SK-N-SH (cell line): ENCODE measurements around the gene DGLUCY. TPM values are rescaled to one million over a fixed set of nuclear protein-coding genes. Genes with fewer than 3 reads are reported as not detected.

ENCODE experiments used
- CTCF ChIA-PET: fragments of 300-600, 350-600 bp; formaldehyde crosslinking; extraction: SDS; loops from one replicate; lab custom pipeline; 2021; lab: Yijun Ruan, JAX
- POLR2A ChIA-PET: fragments of 350-600 bp; sonication (Branson Sonifier 250); formaldehyde crosslinking; extraction: SDS; loops from one replicate; lab custom pipeline; 2020; ENCODE audit warnings: antibody characterized with exemption, inconsistent platforms; lab: Yijun Ruan, JAX
- DNase-seq: peaks from one replicate; pipeline ENCODE4 v3.0.0; 2012
- H2AFZ ChIP-seq: fragments of 200-600 bp; sonication (generic); 2 replicates; pipeline ENCODE4 v1.8.1; 2016; ENCODE audit warnings: antibody characterized with exemption, mild to moderate bottlenecking, low read depth
- H3F3A ChIP-seq: fragments of 200-600 bp; sonication (generic); replicated peaks from 2 replicates; pipeline ENCODE3; 2016; ENCODE audit warnings: antibody characterized with exemption, mild to moderate bottlenecking; ENCODE audit not compliant: insufficient read depth
- H3K27ac ChIP-seq, 2 experiments: fragments of 200-500 bp in 1 of 2; fragments of 200-600 bp in 1 of 2; sonication (Bioruptor generic) in 1 of 2; sonication (generic), shearing (Covaris generic) in 1 of 2; 2 replicates each; pipeline versions ENCODE4 v1.5.1 to v1.6.1; 2014 to 2016; ENCODE audit warnings: low read depth in 2 of 2, inconsistent platforms in 1 of 2, low read length in 1 of 2, mild to moderate bottlenecking in 1 of 2, mixed read lengths in 1 of 2
- H3K27me3 ChIP-seq: fragments of 200-600 bp; sonication (generic), shearing (Covaris generic); 2 replicates; pipeline ENCODE4 v1.6.1; 2016; ENCODE audit warnings: mixed run types; ENCODE audit not compliant: insufficient read depth
- H3K36me3 ChIP-seq, 2 experiments: fragments of 200-500 bp in 1 of 2; fragments of 200-600 bp in 1 of 2; sonication (Bioruptor generic) in 1 of 2; sonication (generic) in 1 of 2; replicated peaks in 1 of 2; 2 replicates each; pipeline versions ENCODE3 to v1.5.1; 2014 to 2016; ENCODE audit warnings: low read length in 1 of 2, mild to moderate bottlenecking in 1 of 2; ENCODE audit not compliant: insufficient read depth in 2 of 2, control insufficient read depth in 1 of 2
- H3K4me1 ChIP-seq, 2 experiments: fragments of 200-500 bp in 1 of 2; fragments of 200-600 bp in 1 of 2; sonication (Bioruptor generic) in 1 of 2; sonication (generic), shearing (Covaris generic) in 1 of 2; 2 replicates each; pipeline versions ENCODE4 v1.5.1 to v1.6.1; 2014 to 2016; ENCODE audit warnings: low read depth in 1 of 2, low read length in 1 of 2, mixed run types in 1 of 2; ENCODE audit not compliant: insufficient read depth in 2 of 2, control insufficient read depth in 1 of 2
- H3K4me2 ChIP-seq: fragments of 200-600 bp; sonication (generic), shearing (Covaris generic); 2 replicates; pipeline ENCODE4 v1.6.1; 2017; ENCODE audit warnings: mixed run types
- H3K4me3 ChIP-seq, 2 experiments: fragments of 200-500 bp in 1 of 2; fragments of 200-600 bp in 1 of 2; sonication (Bioruptor generic) in 1 of 2; sonication (generic), shearing (Covaris generic) in 1 of 2; 2 replicates each; pipeline versions ENCODE4 v1.5.1 to v1.8.1; 2014 to 2016; ENCODE audit warnings: low read depth in 2 of 2, inconsistent platforms in 1 of 2, low read length in 1 of 2, mild to moderate bottlenecking in 1 of 2, mixed read lengths in 1 of 2, moderate library complexity in 1 of 2
- H3K79me2 ChIP-seq: fragments of 200-600 bp; sonication (generic); 2 replicates; pipeline ENCODE4 v1.8.1; 2017; ENCODE audit warnings: mild to moderate bottlenecking; ENCODE audit not compliant: insufficient read depth
- H3K9ac ChIP-seq: fragments of 200-600 bp; sonication (generic); 2 replicates; pipeline ENCODE4 v1.6.1; 2017; ENCODE audit warnings: mixed run types
- H3K9me2 ChIP-seq: fragments of 200-600 bp; sonication (generic); 2 replicates; pipeline ENCODE4 v1.6.1; 2017; ENCODE audit warnings: mixed run types
- H3K9me3 ChIP-seq: fragments of 200-600 bp; sonication (generic); 2 replicates; pipeline ENCODE4 v1.6.1; 2017; ENCODE audit warnings: mixed run types, mild to moderate bottlenecking, moderate library complexity
- H4K20me1 ChIP-seq: fragments of 200-600 bp; sonication (generic); 2 replicates; pipeline ENCODE4 v1.6.1; 2017; ENCODE audit warnings: mild to moderate bottlenecking, mixed run types; ENCODE audit not compliant: insufficient read depth
- EP300 ChIP-seq, 2 experiments: IDR thresholded peaks; 2 replicates each; pipeline versions ENCODE4 v1.4.0 to v1.6.1; 2012; ENCODE audit warnings: borderline replicate concordance in 1 of 2, low read depth in 1 of 2, low read length in 1 of 2
- EZH2phosphoT487 ChIP-seq: fragments of 200-600 bp; sonication (generic); IDR thresholded peaks from 2 replicates; pipeline ENCODE4 v1.6.1; 2017; ENCODE audit warnings: low read depth, mixed run types, mild to moderate bottlenecking, antibody characterized with exemption, moderate library complexity, borderline replicate concordance
- FOSL2 ChIP-seq: IDR thresholded peaks from 2 replicates; pipeline ENCODE4 v1.4.0; 2012; ENCODE audit warnings: low read depth, mild to moderate bottlenecking, moderate library complexity, borderline replicate concordance
- FOXM1 ChIP-seq: IDR thresholded peaks from 2 replicates; pipeline ENCODE4 v1.4.0; 2012; ENCODE audit warnings: low read depth, mild to moderate bottlenecking
- GABPA ChIP-seq: IDR thresholded peaks from 2 replicates; pipeline ENCODE4 v1.4.0; 2012; ENCODE audit warnings: low read depth, mild to moderate bottlenecking
- GATA2 ChIP-seq: sonication (generic); formaldehyde crosslinking; IDR thresholded peaks from 2 replicates; pipeline ENCODE4 v1.5.0; 2020; ENCODE audit warnings: mild to moderate bottlenecking, missing genetic modification reagents
- MAX ChIP-seq: IDR thresholded peaks from 2 replicates; pipeline ENCODE4 v1.4.0; 2012; ENCODE audit warnings: low read depth
- MXI1 ChIP-seq: IDR thresholded peaks from 2 replicates; pipeline ENCODE4 v1.6.1; 2012; ENCODE audit warnings: mild to moderate bottlenecking, low read depth, low read length, improper control_type of control experiment
- NRF1 ChIP-seq: IDR thresholded peaks from 2 replicates; pipeline ENCODE4 v1.6.1; 2012; ENCODE audit warnings: low read depth, mild to moderate bottlenecking, low read length
- RCOR1 ChIP-seq: fragments of 150-350 bp; IDR thresholded peaks from 2 replicates; pipeline ENCODE4 v1.6.1; 2017; ENCODE audit warnings: antibody characterized with exemption, low read length
- RXRA ChIP-seq: IDR thresholded peaks from 2 replicates; pipeline ENCODE4 v1.4.0; 2012; ENCODE audit warnings: low read depth, mild to moderate bottlenecking, borderline replicate concordance
- SIN3A ChIP-seq: IDR thresholded peaks from 2 replicates; pipeline ENCODE4 v1.6.1; 2012; ENCODE audit warnings: low read depth, mild to moderate bottlenecking, low read length, moderate library complexity, borderline replicate concordance
- SMC3 ChIP-seq: IDR thresholded peaks from 2 replicates; pipeline ENCODE4 v1.6.1; 2012; ENCODE audit warnings: low read depth, low read length, improper control_type of control experiment
- TAF1 ChIP-seq: IDR thresholded peaks from 2 replicates; pipeline ENCODE4 v1.6.1; 2012; ENCODE audit warnings: low read depth, mild to moderate bottlenecking, low read length, moderate library complexity, borderline replicate concordance
- TCF12 ChIP-seq: IDR thresholded peaks from 2 replicates; pipeline ENCODE4 v1.4.0; 2012
- TEAD4 ChIP-seq: IDR thresholded peaks from 2 replicates; pipeline ENCODE4 v1.4.0; 2012; ENCODE audit warnings: mild to moderate bottlenecking, borderline replicate concordance; ENCODE audit not compliant: insufficient read depth
- YY1 ChIP-seq: IDR thresholded peaks from 2 replicates; pipeline ENCODE4 v1.4.0; 2012; ENCODE audit warnings: low read depth, mild to moderate bottlenecking
- WGBS: methylation state at CpG from one replicate; pipeline ENCODE4 v1.1.6; 2017; ENCODE audit warnings: low lambda C conversion rate; 5-methylcytosine and 5-hydroxymethylcytosine counted together
- polyA plus RNA-seq, 3 experiments: library from polyadenylated mRNA; depleted of rRNA; stranded (reverse); fragments of >200 nt; gene quantifications; 2 replicates each; pipeline ENCODE4 v1.2.3, GENCODE V29; 2012
- TF ChIP-seq, protein P1 (sequence below): IDR thresholded peaks from 2 replicates; pipeline ENCODE4; 2012
- TF ChIP-seq, protein P2 (sequence below): IDR thresholded peaks from 2 replicates; pipeline ENCODE4 v1.4.0; 2012; ENCODE audit warnings: low read depth, borderline replicate concordance

The DGLUCY gene
- polyA plus RNA-seq, 1 of the 3 experiments (the other 2 are of a cell fraction): 17.2 TPM

DNA sequence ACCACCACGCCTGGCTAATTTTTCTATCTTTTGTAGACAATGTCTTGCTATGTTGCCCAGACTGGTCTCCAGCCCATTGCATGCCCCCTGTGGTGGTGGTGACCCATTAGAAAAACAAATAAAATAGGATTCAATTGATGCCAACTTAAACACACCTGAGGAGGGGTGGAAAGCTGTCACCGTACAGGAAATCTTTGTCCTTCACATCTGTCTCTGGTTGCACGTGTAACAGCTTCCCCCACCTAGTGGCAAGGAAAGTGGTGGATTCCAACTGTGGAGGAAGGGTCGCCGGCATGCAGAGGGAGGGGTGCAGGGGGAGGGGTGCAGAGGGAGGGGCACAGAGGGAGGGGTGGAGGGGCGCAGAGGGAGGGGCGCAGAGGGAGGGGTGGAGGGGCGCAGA lies 156.7 kb downstream of the DGLUCY start:
- TF ChIP-seq, protein P1, sequence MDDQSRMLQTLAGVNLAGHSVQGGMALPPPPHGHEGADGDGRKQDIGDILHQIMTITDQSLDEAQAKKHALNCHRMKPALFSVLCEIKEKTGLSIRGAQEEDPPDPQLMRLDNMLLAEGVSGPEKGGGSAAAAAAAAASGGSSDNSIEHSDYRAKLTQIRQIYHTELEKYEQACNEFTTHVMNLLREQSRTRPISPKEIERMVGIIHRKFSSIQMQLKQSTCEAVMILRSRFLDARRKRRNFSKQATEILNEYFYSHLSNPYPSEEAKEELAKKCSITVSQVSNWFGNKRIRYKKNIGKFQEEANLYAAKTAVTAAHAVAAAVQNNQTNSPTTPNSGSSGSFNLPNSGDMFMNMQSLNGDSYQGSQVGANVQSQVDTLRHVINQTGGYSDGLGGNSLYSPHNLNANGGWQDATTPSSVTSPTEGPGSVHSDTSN: no peak
- TF ChIP-seq TEAD4 (no peak), GABPA (no peak), GATA2 (CRISPR knock-in tag) (no peak), SMC3 (no peak), TCF12 (no peak), YY1 (no peak), RCOR1 (no peak), FOXM1 (no peak), SIN3A (no peak), TAF1 (no peak), MXI1 (no peak), NRF1 (no peak), EZH2phosphoT487 (no peak), FOSL2 (no peak), MAX (no peak), EP300 (IDR thresholded peaks at IDR 0.05; ENCODE audit: borderline replicate concordance in 1 of 2, low read depth in 1 of 2, low read length in 1 of 2) (no peak), RXRA (no peak)
- TF ChIP-seq, protein P2, sequence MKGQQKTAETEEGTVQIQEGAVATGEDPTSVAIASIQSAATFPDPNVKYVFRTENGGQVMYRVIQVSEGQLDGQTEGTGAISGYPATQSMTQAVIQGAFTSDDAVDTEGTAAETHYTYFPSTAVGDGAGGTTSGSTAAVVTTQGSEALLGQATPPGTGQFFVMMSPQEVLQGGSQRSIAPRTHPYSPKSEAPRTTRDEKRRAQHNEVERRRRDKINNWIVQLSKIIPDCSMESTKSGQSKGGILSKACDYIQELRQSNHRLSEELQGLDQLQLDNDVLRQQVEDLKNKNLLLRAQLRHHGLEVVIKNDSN: no peak
- Histone ChIP-seq H3K27me3 (no peaks in the 10 kb centered on the region), H3K4me3 (no peak overlapping the region), H2AFZ (no peak overlapping the region), H3K4me1 (peaks cover 0 to 10% of the 10 kb centered on the region in 2 experiments; a peak in 1 of 4 replicates), H3K27ac (no peak overlapping the region), H3F3A (no peaks in the 10 kb centered on the region), H3K36me3 (no peaks in the 10 kb centered on the region), H3K9me3 (no peaks in the 10 kb centered on the region), H4K20me1 (no peaks in the 10 kb centered on the region), H3K79me2 (no peaks in the 10 kb centered on the region), H3K9me2 (no peaks in the 10 kb centered on the region), H3K9ac (no peak overlapping the region), H3K4me2 (no peak overlapping the region)
- POLR2A ChIA-PET: no interaction called here
- 76% methylated on average over 8 of the region's 8 CpGs for WGBS
- CTCF ChIA-PET: interaction anchor here (2.0 kb wide), 1 partner anchor 12 kb away, joined by 7 read pairs; no protein-coding TSS in a partner anchor
- DNase-seq: peak; percentile 46
